Mesodermal cell (in vitro differentiated cells): Measurements from ENCODE around the gene ZFP36.

ENCODE experiments used
- H3K27ac ChIP-seq: 2 replicates; pipeline ENCODE4 v1.7.0; 2013; ENCODE audit warnings: mild to moderate bottlenecking, low read depth, low read length, moderate library complexity; ENCODE audit not compliant: severe bottlenecking
- H3K36me3 ChIP-seq: 2 replicates; pipeline ENCODE4 v1.7.1; 2013; ENCODE audit warnings: mild to moderate bottlenecking, low read length, moderate library complexity; ENCODE audit not compliant: control insufficient read depth, insufficient read depth
- H3K4me1 ChIP-seq: one replicate; pipeline ENCODE4 v1.7.1; 2013; ENCODE audit warnings: mild to moderate bottlenecking, low read length; ENCODE audit not compliant: insufficient read depth, control insufficient read depth, poor library complexity, severe bottlenecking
- H3K4me3 ChIP-seq: 2 replicates; pipeline ENCODE4 v1.7.0; 2013; ENCODE audit warnings: low read length, control low read depth, mild to moderate bottlenecking; ENCODE audit not compliant: insufficient read depth, poor library complexity, severe bottlenecking; ENCODE audit errors: extremely low read depth
- H3K9me3 ChIP-seq: 2 replicates; pipeline ENCODE4 v1.7.1; 2013; ENCODE audit warnings: mild to moderate bottlenecking, low read length, moderate library complexity; ENCODE audit not compliant: control insufficient read depth
- WGBS, 2 experiments: methylation state at CpG; one replicate each; pipeline ENCODE4 v1.1.5; 2013; ENCODE audit warnings: missing lambda C conversion rate in 2 of 2; ENCODE audit not compliant: insufficient coverage in 2 of 2; 5-methylcytosine and 5-hydroxymethylcytosine counted together

Gene ZFP36

GRCh38 chr19:39401549-39402345 is 4.9 kb upstream of the ZFP36 start:
- Histone ChIP-seq H3K4me3 (peak overlapping the region; percentile 39), H3K4me1 (peaks cover 49% of the 10 kb centered on the region), H3K36me3 (peaks cover 9% of the 10 kb centered on the region), H3K9me3 (no peaks in the 10 kb centered on the region), H3K27ac (peak overlapping the region; percentile 100)
- WGBS, 2 experiments = 80 to 85% methylated on average over 13 to 17 of the region's 25 CpGs

GRCh38 chr19:39402346-39403300 is 4.0 kb upstream of the ZFP36 start:
- H3K4me3 ChIP-seq = peak overlapping the region; percentile 39
- peak overlapping the region; percentile 100 for H3K27ac ChIP-seq
- peaks cover 49% of the 10 kb centered on the region for H3K4me1 ChIP-seq
- no peaks in the 10 kb centered on the region for H3K9me3 ChIP-seq
- 6 to 13% methylated on average over 35 to 45 of the region's 59 CpGs for WGBS, 2 experiments
- peaks cover 9% of the 10 kb centered on the region for H3K36me3 ChIP-seq

GRCh38 chr19:39403331-39404312 is 3.0 kb upstream of the ZFP36 start:
- Histone ChIP-seq H3K4me3 (peak overlapping the region; percentile 39), H3K4me1 (peaks cover 48% of the 10 kb centered on the region), H3K27ac (peak overlapping the region; percentile 100), H3K9me3 (no peaks in the 10 kb centered on the region), H3K36me3 (peaks cover 19% of the 10 kb centered on the region)
- WGBS, 2 experiments = 0 to 1% methylated on average over 21 to 39 of the region's 43 CpGs

- Histone ChIP-seq H3K27ac (no peak overlapping the region), H3K36me3 (peaks cover 13% of the 10 kb centered on the region), H3K4me3 (no peak overlapping the region), H3K4me1 (peaks cover 60% of the 10 kb centered on the region), H3K9me3 (no peaks in the 10 kb centered on the region)
- WGBS, 2 experiments = 95% methylated on average over 10 to 11 of the region's 17 CpGs
These were observed 1.2 kb upstream of the ZFP36 start for GRCh38 chr19:39405261-39405957.

- Histone ChIP-seq H3K4me3 (peak overlapping the region; percentile 89), H3K4me1 (peaks cover 61% of the 10 kb centered on the region), H3K27ac (no peak overlapping the region), H3K36me3 (peaks cover 13% of the 10 kb centered on the region), H3K9me3 (no peaks in the 10 kb centered on the region)
- WGBS, 2 experiments = 33 to 58% methylated on average over 8 to 12 of the region's 22 CpGs
These were observed 540 bp upstream of the ZFP36 start for GRCh38 chr19:39405958-39406655.

GRCh38 chr19:39407410-39407659 is 688 bp downstream of the ZFP36 start:
- Histone ChIP-seq H3K27ac (no peak overlapping the region), H3K9me3 (no peaks in the 10 kb centered on the region), H3K4me1 (peaks cover 54% of the 10 kb centered on the region), H3K4me3 (peak overlapping the region; percentile 89), H3K36me3 (peaks cover 13% of the 10 kb centered on the region)
- WGBS, 2 experiments = 17 to 18% methylated on average over 14 of the region's 14 CpGs

GRCh38 chr19:39407660-39408391 is 1.2 kb downstream of the ZFP36 start:
- Histone ChIP-seq H3K27ac (no peak overlapping the region), H3K4me3 (peak overlapping the region; percentile 89), H3K4me1 (peaks cover 51% of the 10 kb centered on the region), H3K36me3 (peaks cover 13% of the 10 kb centered on the region), H3K9me3 (no peaks in the 10 kb centered on the region)
- WGBS, 2 experiments = 75 to 77% methylated on average over 28 to 40 of the region's 40 CpGs

GRCh38 chr19:39408392-39409207 is 2.0 kb downstream of the ZFP36 start:
- Histone ChIP-seq H3K4me1 (peaks cover 45% of the 10 kb centered on the region), H3K36me3 (peaks cover 13% of the 10 kb centered on the region), H3K9me3 (no peaks in the 10 kb centered on the region), H3K4me3 (peak overlapping the region; percentile 89), H3K27ac (peak overlapping the region; percentile 29)
- WGBS, 2 experiments = 91 to 92% methylated on average over 15 to 16 of the region's 20 CpGs
